22Rv1 (cell line): ENCODE measurements around the gene KCTD21.

ENCODE experiments used
- ZFX ChIP-seq: fragments of 450-650 bp; IDR thresholded peaks from 2 replicates; pipeline ENCODE4 v1.6.1; 2017; ENCODE audit warnings: antibody characterized with exemption, borderline replicate concordance
- TF ChIP-seq, protein P1 (sequence below): fragments of 450-650 bp; IDR thresholded peaks from 2 replicates; pipeline ENCODE4 v1.5.1; 2017; ENCODE audit warnings: mild to moderate bottlenecking

DNA sequence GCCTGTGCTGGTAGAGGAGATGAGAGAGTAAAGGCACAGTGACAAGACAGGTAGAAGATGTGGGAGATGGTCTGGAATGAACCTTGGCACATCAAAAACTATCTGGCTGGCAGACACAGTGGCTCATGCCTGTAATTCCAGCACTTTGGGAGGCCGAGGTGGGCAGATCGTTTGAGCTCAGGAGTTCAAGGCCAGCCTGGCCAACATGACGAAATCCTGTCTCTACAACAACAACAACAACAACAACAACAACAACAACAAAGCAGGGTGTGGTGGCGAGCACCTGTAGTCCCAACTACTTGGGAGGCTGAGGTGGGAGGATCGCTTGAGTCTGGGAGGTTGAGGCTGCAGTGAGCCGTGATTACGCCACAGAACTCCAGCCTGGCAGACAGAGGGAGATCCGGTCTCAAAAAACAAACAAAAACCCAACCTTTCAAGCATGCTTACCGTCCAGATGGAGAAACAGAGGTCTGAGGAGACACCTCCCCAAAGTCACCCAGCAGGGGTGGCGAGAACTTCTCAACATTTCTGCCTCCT lies 11.8 kb downstream of the KCTD21 start:
- TF ChIP-seq, protein P1, sequence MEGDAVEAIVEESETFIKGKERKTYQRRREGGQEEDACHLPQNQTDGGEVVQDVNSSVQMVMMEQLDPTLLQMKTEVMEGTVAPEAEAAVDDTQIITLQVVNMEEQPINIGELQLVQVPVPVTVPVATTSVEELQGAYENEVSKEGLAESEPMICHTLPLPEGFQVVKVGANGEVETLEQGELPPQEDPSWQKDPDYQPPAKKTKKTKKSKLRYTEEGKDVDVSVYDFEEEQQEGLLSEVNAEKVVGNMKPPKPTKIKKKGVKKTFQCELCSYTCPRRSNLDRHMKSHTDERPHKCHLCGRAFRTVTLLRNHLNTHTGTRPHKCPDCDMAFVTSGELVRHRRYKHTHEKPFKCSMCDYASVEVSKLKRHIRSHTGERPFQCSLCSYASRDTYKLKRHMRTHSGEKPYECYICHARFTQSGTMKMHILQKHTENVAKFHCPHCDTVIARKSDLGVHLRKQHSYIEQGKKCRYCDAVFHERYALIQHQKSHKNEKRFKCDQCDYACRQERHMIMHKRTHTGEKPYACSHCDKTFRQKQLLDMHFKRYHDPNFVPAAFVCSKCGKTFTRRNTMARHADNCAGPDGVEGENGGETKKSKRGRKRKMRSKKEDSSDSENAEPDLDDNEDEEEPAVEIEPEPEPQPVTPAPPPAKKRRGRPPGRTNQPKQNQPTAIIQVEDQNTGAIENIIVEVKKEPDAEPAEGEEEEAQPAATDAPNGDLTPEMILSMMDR, result no peak
- TF ChIP-seq ZFX, result no peak
